HuH-7.5 (cell line): Measurements from ENCODE around the gene ZNF326.
"Not testable (repeated sequence)": the region's sequence is repeated elsewhere in the genome, so short reads cannot be mapped to it uniquely, and the experiment has no call there.

Source experiments
- DNase-seq: peaks from one replicate; pipeline ENCODE4 v3.0.0; 2011; ENCODE audit warnings: low spot score

ZNF326 gene

DNA sequence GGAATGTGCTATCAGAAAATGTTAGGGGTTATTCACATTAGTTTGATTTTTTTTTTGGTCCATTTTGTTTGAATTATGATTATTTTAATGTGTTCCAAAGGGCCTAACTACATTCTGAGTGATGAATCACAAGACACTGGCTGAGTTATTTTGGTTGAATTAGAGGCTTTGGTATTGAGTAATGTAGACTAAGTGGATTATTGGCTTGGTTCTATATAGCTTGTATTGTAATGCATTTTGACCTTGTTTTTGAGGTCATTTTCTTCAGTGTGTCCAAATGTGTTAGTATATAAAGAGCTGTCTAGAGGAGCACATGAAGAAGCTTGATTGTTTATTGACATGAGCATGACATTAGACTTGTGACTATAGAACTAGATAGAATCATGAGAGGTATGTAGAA, 3.4 kb downstream of the ZNF326 start:
- no peak for DNase-seq

DNA sequence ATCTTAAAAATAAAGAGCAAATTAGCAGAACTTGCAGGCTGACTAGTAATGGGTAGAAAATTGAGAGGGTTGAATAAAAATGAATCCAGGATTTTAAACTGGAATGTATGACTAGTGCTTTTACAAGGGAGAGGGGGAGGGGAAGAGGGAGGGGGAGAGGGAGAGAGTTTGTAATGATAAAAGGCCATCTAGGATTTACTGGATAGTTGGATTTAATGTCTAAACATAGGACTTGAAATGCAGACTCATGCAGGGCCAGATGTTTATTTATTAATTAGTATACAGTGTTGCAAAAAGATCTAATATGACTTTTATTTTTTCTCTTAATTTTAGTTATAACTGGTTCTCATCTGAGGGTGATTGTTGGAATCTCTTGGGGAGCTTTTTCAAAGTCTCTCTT, 4.3 kb downstream of the ZNF326 start:
- no peak for DNase-seq

DNA sequence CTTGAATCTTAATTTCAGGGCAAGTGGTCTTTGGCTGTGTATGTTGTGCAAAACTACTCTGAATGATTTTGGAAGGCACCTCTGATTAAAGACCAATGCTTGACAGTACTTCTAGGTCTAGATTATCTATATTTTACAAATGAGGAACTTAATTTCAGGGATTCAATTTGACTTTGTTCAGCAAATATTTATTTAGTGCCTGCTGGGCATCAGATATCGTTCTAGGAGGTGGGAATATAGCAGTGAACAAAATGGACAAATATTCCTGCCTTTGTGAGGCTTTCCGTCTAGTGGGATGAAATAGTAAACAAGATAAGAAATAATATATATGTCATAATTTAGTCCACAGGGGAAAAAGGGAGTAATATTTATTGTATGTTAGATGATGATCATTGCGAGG, 4.7 kb downstream of the ZNF326 start:
- DNase-seq = no peak

DNA sequence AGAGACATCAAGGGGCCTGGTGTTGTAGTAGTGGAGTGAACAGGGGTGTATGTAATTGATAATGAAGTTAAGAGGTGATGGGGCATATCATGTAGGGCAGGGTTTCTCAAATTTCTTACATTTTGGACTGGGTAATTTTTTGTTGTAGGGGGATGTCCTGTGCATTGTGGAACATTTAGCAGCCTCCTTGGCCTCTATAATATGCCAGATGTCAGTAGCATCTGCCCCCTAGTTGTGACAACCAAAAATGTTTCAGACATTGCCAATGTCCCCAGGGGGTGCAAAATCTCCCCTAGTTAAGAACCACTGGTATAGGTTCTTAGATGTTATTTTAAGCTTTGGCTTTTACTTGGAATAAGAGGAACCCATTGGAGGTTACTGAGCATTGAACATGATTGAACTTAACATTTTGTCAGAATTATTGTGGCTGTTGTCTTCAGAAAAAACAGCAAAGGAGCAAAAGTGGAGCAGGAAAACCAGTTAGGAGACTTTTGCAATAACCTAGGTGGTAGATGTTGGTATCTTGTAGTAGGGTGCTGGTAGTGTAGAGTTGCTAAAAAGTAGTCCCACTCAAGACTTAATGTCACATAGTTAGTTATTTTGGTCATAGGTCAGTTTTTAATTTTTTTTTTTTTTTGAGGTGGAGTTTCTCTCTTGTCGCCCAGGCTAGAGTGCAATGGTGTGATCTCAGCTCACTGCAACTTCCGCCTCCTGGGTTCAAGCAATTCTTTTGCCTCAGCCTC, 6.2 kb downstream of the ZNF326 start:
- DNase-seq = no peak

DNA sequence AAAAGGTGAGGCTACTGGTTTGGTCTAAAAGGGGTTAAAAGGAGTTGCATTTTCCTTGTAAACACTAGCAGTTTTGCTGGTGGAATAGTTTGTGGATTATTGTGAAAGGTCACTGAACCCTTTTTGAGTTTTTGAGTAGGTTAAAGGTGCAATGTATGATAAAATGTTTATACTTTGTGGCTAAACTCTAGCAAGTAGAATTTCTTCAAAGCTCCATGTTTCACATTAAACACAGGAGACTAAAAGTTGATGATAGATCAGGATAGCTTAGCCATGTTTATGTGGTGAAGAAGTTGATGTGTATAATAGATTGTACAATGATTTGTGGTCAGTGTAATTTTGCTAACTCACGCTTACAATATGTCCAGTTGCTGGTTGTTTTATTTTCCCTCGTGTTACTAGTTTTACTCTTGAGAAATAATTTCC, 13.1 kb downstream of the ZNF326 start:
- no peak for DNase-seq

DNA sequence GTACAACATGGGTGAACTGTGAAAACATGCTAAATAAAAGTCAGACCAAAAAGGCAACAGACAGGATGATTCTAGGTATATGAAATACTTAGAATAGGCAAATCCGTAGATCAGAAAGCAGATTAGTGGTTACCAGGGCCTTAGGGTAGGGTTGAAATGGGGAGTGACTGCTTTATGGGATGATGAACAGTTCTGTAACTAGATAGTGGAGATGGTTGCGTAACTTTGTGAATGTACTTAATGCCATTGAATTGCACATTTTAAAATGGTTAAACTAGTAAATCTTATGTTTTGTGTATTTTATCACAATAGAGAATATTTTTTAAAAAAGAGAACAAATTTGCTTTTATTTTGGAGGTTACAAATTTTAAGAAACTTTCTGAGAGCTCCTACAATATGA, 17.4 kb downstream of the ZNF326 start:
- no peak for DNase-seq

DNA sequence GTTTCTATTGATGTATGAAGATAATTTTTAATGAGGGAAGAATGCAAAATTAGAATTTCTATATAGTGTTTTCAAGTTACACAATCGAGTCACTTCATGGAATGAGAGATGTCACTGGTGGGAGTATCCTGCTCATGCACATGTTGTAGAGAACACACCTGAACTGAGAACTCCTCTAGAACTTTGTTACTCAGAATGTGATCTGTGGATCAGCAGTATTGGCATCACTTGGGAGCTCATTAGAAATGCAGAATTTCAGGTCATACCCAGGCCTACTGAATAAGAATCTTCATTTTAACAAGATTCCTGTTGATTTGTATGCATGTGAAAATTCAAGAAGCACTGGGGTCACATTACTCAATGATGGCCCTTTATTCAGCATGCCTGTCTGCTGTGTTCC, 28.8 kb downstream of the ZNF326 start:
- DNase-seq = no peak

DNA sequence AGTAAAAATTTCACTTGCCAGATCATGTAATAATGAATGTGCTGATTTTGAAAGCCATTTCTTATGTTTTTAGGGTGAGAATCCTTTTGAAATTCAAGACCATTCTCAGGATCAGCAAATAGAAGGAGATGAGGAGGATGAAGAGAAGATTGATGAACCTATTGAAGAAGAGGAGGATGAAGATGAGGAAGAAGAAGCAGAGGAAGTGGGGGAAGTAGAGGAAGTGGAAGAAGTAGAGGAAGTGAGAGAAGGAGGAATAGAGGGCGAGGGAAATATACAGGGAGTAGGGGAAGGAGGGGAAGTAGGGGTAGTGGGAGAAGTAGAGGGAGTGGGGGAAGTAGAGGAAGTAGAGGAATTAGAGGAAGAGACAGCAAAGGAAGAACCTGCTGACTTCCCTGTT, 32.4 kb downstream of the ZNF326 start:
- no peak for DNase-seq

DNA sequence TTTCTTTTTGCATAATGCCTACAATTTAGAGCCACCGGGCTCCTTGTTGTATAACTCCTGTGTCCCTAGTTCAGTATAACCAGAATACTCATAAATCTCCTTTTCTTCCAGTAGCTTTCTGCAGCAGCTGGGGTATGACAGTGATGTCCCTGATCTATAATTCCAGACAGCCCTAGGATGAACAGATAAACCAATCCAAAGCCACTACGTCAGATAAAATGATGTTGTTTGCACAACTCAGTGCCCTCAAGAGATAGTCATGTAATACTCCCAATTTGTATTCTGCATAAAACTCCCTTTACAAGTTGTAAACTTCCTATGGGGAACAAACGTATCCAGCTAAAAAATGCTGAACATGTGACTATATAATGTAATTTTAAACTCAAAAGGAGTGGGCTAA, 44.7 kb downstream of the ZNF326 start:
- DNase-seq = no peak

DNA sequence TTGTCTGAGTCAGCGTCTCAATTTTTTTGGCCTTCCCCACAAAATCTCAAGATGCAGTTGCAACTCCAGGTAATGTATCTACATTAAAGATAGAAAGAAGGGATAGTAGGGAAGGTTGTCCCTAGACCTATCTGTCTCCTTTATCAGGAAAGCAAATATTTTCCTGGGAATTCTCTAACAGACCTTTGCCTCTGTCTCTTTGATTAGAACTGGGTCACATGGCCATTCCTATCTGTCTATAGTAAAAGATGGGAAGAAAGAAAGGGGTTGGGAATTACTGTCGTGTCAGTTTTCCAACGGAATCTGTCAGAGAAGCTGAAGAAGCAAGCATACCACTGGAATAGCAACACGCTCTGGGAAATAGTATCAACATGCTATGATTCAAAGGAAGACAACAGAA, 48.7 kb downstream of the ZNF326 start:
- no peak for DNase-seq

DNA sequence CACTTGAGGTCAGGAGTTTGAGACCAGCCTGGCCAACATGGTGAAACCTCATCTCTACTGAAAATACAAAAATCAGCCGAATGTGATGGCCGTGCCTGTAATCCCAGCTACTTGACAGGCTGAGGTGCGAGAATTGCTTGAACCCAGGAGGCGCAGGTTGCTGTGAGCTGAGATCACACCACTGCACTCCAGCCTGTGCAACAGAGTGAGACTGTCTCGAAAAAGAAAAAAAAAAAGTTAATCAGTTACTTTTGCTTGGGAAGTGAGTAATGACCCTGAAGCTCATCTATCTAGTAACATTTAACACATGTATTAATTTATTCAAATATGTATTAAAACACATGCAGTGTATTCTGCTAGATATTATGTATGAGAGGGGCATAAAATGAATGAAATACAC, 49.4 kb downstream of the ZNF326 start:
- DNase-seq = no peak

DNA sequence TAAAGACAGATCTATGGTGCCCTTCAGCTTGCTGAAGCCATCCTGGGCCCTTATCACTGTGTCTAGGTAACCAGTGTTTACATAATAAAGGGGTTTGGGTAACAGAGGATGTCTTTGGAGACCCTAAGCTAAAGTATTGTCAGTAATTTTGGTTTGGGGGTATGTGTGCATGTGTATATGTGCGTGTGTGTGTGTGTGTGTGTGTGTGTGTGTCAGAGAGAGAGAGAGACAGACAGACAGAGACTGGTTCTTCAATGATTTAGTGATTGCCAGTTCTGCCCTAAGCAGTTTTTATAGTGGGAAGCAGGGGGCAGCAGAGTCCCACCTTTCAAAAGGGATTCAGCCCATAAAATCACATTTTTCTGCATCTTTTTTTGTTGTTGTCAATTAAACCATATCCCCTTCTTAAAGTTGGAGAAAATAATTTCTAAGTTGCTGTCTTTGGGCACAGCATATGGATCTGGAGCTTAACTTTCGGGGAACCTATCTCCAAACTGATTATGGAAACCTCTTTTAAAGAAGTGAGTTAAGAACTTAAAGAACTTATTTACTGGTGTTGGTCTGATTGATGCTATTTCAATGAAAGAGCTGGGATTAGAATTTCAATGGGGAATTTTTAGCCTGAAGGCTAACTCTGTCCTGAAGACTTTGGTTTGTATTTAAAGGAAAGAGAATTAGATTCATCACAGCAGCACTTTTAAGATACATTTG, 51.1 kb downstream of the ZNF326 start:
- DNase-seq = no peak

DNA sequence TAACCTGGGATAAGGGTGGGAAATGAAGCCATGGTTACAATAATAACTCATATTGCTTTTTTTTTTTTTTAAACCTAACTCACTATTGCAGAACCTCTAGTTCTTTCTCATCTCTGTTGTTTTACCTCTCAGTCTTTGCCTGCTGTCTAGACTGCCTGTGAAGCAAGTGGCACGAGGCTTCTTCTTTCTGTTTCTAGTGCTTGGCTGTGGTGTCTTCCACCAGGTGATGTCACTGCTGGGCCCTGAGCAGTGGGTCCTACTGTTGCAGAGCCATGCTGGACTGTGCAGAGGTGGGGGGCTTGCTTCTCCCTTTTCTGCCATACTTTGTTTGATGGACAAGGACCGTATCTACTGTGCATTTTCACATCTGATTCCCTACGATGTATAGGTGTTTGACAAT, 51.7 kb downstream of the ZNF326 start:
- no peak for DNase-seq

DNA sequence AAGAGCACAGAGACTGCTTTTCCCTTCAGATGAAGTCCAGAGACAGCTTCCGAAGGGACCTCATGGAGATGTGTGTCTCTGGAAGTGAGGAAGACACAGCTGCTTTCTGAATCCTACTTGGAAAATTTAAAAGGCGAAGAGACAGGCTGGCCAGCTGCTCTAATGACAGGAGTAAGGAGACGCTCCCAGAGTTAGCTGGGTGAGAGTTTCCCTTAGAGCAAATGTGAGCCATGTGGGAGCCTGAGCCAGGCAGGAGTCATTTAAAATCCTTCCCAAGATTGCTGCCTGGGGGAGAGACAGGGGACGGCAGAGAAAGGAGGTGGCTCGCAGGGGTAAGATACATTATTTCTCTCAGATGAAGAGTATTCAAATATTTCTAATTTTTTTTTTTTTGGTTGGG, 53.1 kb downstream of the ZNF326 start:
- no peak for DNase-seq

DNA sequence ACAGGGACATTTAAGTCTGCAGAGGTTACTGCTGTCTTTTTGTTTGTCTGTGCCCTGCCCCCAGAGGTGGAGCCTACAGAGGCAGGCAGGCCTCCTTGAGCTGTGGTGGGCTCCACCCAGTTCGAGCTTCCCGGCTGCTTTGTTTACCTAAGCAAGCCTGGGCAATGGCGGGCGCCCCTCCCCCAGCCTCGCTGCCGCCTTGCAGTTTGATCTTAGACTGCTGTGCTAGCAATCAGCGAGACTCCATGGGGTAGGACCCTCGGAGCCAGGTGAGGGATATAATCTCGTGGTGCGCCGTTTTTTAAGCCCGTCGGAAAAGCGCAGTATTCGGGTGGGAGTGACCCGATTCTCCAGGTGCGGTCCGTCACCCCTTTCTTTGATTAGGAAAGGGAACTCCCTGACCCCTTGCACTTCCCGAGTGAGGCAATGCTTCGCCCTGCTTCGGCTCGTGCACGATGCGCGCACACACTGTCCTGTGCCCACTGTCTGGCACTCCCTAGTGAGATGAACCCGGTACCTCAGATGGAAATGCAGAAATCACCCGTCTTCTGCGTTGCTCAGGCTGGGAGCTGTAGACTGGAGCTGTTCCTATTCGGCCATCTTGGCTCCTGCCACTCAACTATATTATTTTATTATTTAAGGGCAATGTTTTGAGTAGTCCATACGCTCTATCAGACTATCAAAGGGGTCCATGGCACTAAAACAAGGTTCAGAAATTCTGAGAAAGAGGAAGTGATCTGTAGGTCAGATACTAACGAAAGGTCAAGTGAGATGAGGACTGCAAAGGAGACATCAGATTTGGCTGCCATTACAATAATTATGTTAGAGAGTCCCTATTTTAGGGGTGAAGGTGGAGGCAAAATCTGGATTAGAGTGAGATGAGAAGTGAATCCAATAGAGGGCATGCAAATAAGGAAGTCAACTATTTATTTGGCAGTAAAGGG, 68.1 kb downstream of the ZNF326 start:
- DNase-seq = not testable (repeated sequence)

DNA sequence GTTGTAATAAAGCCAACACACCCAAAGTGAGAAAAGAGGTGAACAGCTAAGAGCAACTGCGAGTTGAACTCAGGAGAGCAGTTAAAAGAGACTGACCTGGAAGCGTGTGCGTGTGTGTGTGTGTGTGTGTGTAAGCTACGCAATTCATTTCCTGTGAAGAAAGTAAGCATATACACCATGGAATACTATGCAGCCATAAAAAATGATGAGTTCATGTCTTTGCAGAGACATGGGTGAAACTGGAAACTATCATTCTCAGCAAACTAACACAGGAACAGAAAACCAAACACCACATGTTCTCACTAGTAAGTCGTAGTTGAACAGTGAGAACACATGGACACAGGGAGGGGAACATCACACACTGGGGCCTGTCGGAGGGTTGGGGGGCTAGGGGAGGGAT, 69.2 kb downstream of the ZNF326 start:
- DNase-seq = not testable (repeated sequence)

DNA sequence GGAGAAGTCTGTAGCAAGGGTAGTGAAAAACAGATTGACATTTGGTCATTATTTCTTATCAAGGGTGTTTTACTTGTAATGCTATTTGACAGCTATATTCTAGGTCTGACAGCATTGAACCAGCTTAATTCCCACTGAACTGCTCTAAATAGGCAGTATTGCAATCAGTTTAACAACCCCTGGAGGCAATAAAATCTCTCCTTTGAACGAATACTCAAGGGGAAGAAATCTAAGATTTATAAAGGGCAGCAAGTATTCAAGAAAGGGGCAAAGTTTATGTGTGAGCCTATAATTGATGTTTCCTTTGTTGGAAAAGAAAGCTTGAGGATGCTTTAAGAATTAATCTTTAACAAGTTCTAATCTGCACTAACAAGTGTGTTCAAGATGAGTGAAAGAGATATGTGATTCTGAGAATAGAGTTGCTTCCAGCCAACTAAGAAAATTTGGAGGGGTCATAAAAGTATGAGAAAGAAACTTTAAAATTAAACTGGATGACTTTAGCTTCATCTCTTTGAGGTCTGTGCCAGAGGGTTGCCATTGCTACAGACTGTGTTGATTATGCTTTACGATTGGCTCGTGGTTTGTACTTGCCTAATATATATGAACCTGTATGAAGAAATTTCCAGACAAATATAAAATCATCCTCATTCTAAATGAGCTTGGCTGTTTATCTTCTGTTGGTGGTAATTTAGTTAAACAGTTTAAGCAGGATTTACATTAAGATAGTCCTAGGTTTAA, 72.5 kb downstream of the ZNF326 start:
- DNase-seq = no peak

DNA sequence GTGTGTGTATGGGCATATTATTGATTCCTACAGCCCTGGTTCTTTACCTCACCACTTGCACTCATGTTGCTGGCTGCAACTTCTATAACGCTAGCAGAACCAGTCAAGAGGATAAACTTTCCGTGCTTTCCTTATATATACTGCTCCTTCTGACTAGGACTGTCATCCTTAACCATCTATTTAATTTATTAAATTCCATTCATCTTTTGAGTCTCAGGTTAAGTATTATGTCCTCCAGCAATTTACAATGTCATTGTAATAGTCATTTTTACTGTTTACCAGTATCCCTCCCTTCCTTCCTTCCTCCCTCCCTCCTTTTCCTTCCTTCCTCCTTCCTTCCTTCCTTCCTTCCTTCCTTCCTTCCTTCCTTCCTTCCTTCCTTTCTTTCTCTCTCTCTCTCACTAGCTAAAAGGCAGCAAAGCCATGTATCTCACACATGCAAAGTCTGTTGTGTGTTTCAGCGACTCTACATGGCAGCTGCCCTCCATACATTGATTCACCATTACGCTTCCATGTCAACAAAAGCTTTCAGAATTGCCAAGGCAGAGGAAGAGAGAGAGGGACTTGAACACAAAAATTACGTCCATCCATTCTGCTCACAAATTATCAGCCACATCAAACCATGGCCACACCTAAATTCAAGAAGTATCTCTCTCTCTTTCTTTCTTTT, 73.8 kb downstream of the ZNF326 start:
- DNase-seq = no peak

DNA sequence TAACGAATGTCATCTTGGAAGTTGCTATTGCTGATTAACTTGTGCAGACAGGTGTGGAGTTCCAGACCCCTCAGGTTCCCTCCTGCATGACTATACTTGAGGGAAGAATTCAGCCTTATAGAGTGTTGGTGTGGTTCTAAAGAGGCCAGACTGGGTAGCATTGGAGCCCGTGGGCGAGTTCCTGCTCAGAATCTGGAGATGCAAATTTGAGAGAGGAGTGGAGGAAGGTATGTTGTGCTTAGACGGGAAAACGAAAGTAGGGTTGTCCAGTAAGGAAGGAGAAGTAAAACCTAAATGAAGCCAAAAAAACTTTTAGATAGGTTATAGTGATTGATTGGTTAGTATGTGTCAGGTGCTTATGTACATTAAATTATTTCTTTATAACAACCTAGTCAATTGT, 79.2 kb downstream of the ZNF326 start:
- no peak for DNase-seq

DNA sequence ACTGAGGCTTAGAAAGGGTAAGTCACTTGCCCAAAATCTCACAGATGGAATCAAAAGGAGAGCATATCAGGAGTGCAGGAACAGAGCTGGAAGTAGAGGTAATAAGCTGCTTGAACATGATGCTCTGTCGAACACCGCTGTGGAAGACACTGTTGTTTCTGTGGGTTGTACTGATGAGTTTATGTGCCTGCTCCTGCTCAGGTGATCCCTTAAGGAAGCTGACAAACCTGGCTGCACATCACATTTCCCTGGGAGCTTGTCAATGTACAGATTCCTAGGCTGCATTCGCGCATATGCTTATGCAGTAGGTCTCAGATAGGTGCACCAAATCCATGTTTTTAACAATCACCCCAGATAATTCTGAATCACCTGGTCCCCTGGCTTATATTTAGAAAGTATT, 79.7 kb downstream of the ZNF326 start:
- no peak for DNase-seq

DNA sequence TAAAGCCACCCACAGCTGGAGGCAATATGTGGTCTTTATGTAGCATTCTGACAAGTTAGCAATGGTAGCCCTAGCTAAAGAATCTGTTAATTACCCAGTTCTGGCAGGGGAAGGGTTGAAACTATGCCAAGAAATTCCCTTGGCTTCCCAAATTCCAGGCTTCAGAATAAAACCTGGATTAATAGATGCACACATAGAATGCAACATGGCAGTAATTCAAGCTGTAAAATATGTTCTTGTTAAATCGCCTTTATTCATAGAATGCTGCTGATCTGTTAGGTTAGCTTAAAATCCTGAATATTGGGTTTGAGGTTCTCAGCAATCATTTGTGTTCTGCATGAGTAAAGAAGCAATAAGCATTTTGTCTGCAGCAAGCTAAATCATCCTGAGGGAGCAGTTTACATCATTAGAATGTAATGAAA, 80.1 kb downstream of the ZNF326 start:
- no peak for DNase-seq
